Inflammatory macrophage treated with lipopolysaccharide for 4 hours (primary cell): ENCODE data around the gene FAM184A.
"Not testable (repeated sequence)": the region's sequence is repeated elsewhere in the genome, so short reads cannot be mapped to it uniquely, and the experiment has no call there.

ENCODE experiments used
- DNase-seq: peaks from one replicate; pipeline ENCODE4 v3.0.0-alpha.2; 2020

FAM184A gene

DNA sequence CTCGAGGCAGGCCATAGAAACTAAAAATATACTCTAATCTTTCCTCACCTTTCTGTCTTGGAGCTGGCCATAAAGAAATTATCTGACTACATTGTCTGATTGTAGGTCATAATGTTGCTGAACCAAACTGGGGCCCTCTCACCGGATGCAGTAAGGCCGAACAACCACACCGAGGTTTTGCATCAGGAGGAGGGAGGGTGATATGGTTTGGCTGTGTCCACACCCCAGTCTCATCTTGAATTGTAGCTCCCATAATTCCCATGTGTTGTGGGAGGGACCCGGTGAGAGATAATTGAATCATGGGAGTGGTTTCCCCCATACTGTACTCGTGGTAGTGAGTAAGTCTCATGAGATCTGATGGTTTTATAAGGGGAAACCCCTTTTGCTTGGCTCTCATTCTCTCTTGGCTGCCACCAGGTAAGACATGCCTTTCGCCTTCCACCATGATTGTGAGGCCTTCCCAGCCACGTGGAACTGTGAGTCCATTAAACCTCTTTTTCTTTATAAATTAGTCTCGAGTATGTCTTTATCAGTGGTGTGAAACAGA is 19.4 kb upstream of the FAM184A start:
- not testable (repeated sequence) for DNase-seq

GRCh38 chr6:119096721-119097565 is 18.5 kb upstream of the FAM184A start:
- no peak for DNase-seq

- DNase-seq = no peak
Observed at GRCh38 chr6:119090256-119090655, 11.8 kb upstream of the FAM184A start.

DNA sequence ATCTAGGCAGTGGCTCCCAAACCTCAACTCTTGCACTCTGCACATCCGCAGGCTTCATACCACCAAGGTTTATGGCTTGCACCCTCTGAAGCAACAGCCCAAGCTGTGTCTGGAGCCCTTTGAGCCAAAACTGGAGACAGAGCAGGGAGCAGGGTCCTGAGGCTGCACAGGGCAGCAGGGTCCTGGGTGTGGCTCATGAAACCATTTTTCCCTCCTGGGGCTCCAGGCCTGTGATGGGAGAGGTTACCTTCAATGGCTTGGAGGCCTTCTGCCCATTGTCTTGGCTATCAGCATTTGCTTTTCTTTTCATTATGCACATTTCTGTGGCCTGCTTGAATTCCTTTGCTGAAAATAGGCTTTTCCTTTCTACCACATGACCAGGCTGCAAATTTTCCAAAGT is 6.3 kb upstream of the FAM184A start:
- no peak for DNase-seq

GRCh38 chr6:119083007-119083406 is 4.5 kb upstream of the FAM184A start:
- DNase-seq = no peak

- peak; percentile 36 for DNase-seq
Observed at GRCh38 chr6:119079283-119079809, 882 bp upstream of the FAM184A start.

GRCh38 chr6:119077643-119078375 is 655 bp downstream of the FAM184A start:
- DNase-seq = no peak

GRCh38 chr6:119077391-119077642 is 1.1 kb downstream of the FAM184A start:
- DNase-seq = no peak

GRCh38 chr6:119076576-119077390 is 1.7 kb downstream of the FAM184A start:
- no peak for DNase-seq

GRCh38 chr6:119076173-119076572 is 2.3 kb downstream of the FAM184A start:
- DNase-seq = no peak

DNA sequence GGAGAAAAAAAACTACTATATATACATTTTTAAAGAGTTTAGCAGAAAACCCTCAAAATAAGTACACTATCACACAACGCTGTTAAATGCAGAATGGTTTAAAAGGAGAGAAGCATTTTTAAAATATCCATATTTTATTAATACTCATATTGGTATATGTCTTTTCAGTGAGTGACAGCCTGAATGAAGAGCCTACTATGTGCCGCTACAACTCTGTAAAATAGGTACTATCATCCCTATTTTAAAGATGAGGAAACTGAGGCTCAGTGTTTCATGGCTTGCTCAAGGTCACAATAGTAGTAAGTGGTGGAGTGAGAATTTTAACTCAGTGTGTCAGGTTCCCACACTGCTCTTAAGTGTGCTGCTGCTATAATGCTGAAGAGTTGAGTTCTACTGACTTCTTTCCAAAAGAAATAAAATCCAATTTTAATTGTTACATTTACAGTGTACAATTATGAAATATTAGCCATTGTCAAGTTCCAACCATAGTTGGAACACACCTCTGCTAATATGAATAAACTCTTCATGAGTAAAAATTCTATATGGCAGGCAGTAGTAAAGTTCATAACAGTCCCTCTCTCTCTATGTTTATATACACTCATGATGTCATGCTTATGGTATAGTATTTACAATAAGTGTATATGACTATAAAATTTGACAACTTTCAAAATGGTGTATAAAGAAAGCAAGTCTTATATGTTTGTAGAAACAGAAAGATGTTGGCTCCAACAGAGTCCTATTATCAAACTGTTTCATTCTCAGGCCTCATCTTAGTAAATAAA is 3.1 kb downstream of the FAM184A start:
- DNase-seq = no peak

DNA sequence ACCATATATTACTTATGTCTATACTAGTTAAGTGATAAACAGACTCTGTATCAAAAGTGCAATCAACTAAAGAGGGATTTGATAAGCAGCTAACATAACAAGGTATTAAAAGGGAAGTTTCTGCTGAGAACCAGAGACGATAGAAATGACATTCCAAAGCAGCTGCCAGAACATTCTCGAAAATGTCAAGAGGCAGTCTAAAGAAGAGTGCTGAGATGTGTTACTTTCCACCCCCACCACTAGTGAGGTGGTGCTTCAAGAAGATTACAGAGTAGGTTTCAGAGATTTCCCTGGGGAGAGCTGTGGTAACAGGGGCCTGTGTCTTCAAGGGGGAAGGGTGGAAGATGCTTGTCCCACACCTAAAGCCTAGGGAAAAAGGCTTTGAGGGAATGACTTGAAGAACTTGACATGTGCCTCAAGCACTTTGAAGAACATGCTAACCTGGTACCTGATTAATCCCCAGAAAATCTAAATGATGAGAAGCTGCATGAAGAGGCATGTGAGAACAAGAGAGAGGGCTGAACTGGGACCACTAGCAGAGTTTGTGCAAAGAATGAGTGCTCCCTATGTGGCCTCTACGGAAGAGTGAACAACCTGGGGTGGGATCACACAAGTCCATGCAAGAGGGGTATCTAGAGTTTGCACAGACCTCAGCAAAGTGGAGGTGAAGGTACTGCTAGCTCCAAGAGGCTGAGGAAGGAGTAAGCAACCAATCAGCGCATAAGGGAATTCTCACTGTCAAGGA is 5.0 kb downstream of the FAM184A start:
- no peak for DNase-seq

GRCh38 chr6:119071576-119071975 is 6.9 kb downstream of the FAM184A start:
- DNase-seq = no peak

- DNase-seq = no peak
Observed at GRCh38 chr6:119067091-119067490, 11.4 kb downstream of the FAM184A start.

- DNase-seq = no peak
Observed at GRCh38 chr6:119066517-119066916, 11.9 kb downstream of the FAM184A start.

GRCh38 chr6:119065955-119066354 is 12.5 kb downstream of the FAM184A start:
- no peak for DNase-seq

- DNase-seq = no peak
Observed at GRCh38 chr6:119065382-119065781, 13.1 kb downstream of the FAM184A start.

DNA sequence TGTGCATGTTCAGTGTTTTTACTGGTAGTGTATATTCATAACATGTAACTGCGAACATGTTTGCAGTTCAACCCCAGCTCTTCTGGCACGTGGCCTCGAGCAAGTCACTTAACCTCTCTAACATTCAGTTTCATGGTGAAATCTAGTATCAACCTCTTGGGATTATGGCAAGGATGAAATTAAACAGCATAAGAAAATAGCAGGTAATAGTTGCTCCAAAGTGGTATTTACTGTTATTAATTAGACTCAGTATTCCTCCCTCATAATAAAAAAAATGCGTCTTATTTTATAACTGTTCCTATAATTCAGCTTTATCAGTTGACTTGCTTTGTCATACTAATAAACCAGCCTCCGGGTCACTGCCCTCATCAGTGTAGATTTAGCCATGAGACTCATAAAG is 15.0 kb downstream of the FAM184A start:
- no peak for DNase-seq

GRCh38 chr6:119061215-119061614 is 17.2 kb downstream of the FAM184A start:
- DNase-seq = no peak

GRCh38 chr6:119060255-119060907 is 18.1 kb downstream of the FAM184A start:
- DNase-seq = no peak

GRCh38 chr6:119055069-119055468 is 23.4 kb downstream of the FAM184A start:
- DNase-seq = no peak
